HG03378 (cell line): ENCODE results near the gene ALOX15.
"Not testable (repeated sequence)": the region's sequence is repeated elsewhere in the genome, so short reads cannot be mapped to it uniquely, and the experiment has no call there.

ENCODE experiments used
- ATAC-seq: cut with Tn5 transposase; IDR thresholded peaks from one replicate; pipeline ENCODE4 v1.9.1; 2021; ENCODE audit warnings: mild to moderate bottlenecking, moderate library complexity; ENCODE audit not compliant: unreplicated experiment

ALOX15 gene

GRCh38 chr17:4620531-4621101 is 20.9 kb downstream of the ALOX15 start:
- no peak for ATAC-seq

- no peak for ATAC-seq
These were observed 23.7 kb downstream of the ALOX15 start for GRCh38 chr17:4617590-4618351.

- no peak for ATAC-seq
These were observed 24.4 kb downstream of the ALOX15 start for GRCh38 chr17:4617090-4617489.

DNA sequence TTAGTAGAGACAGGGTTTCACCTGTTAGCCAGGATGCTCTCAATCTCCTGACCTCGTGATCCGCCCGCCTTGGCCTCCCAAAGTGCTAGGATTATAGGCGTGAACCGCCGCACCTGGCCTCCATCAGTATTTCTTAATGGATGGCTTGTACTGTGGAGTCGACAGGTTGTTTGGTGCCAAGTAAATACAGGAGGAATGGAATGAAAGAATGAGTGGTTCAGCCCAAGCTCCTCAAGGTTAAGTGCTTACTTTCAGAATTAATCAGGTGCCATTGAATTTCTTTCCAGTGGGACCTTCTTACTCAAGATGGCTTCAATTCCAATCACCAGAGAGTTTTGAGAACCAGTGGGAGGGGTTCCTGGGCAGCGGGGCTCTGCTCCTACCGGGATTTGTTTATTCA is 25.0 kb downstream of the ALOX15 start:
- ATAC-seq, result no peak

- ATAC-seq, result no peak
These were observed 30.8 kb downstream of the ALOX15 start for GRCh38 chr17:4610656-4611055.

- no peak for ATAC-seq
These were observed 31.3 kb downstream of the ALOX15 start for GRCh38 chr17:4610162-4610561.

- no peak for ATAC-seq
These were observed 31.7 kb downstream of the ALOX15 start for GRCh38 chr17:4609761-4610160.

GRCh38 chr17:4607773-4608187 is 33.7 kb downstream of the ALOX15 start:
- ATAC-seq, result no peak

DNA sequence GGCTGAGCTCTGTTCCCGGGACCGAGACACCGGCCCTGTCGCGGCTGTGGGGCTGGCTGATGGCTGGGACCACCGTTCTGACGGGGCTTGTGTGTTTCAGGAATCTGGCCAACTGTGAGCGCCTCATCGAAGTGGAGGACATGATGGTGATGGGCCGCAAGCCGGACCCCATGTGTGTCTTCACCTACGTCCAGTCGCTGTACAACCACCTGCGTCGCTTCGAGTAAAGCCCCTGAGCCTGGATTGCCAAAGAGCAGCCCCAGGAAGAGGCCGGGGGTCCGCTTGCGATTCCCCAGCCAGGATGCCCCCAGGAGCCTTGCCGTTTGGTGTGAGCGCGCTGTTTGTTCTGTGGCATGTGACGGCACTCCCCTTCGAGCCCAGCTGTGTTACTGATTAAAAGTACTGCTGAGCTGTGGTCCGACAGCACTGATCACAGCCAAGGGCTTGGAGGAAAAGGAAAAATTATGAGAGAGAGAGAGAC is 34.2 kb downstream of the ALOX15 start:
- ATAC-seq, result no peak

GRCh38 chr17:4605826-4606225 is 35.7 kb downstream of the ALOX15 start:
- ATAC-seq, result no peak

- not testable (repeated sequence) for ATAC-seq
These were observed 36.7 kb downstream of the ALOX15 start for GRCh38 chr17:4604736-4605135.

- no peak for ATAC-seq
These were observed 37.3 kb downstream of the ALOX15 start for GRCh38 chr17:4604111-4604644.

DNA sequence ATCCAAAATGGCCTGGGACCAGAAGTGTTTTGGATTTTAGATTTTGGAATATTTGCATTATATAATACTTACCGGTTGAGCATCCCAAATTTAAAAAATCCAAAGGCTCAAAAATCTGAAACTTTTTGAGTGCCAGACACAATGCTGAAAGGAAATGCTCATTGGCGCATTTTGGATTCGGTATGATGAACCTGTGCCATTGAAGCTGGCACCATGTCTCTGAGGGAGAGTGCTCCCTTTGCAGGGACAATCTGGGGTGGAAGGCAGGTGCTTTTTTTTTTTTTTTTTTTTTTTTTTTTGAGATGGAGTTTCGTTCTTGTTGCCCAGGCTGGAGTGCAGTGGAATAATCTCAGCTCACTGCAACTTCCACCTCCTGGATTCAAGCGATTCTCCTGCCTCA is 39.4 kb downstream of the ALOX15 start:
- ATAC-seq, result no peak

DNA sequence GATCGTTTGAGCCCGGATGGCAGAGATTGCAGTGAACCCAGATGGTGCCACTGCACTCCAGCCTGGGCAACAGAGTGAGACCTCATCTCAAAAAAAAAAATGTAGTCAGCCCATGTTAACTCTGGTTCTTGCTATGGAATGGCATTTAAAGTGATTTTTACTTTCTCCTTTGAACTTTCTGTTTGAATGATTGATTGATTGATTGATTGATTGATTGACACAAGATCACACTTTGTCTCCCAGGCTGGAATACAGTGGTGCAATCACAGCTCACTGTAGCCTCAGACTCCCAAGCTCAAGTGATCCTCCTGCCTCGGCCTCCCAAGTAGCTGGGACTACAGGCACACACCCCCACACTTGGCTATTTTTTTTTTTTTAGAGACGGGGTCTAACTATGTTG is 40.2 kb downstream of the ALOX15 start:
- ATAC-seq, result no peak

DNA sequence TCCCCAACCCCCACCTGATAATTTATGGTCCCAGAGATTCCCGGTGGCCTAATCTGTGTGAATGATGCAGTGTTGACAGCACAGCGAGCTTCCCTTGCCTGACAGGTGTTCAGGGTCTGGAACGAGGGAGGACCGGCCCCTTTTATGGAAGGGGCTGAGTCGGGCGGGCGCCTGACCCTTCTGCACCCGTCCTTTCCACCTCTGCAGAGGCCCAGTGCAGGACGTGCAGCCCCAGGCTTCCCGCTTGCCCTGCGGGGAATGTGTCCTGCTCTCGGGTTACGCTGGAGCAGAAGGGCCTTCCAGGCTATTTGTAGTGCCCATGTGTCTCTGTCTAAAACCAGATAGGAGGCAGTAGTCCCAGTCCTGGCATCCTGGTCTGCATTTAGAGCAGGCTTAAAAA is 40.9 kb downstream of the ALOX15 start:
- no peak for ATAC-seq

GRCh38 chr17:4599505-4600281 is 41.8 kb downstream of the ALOX15 start:
- ATAC-seq, result no peak

GRCh38 chr17:4598776-4599504 is 42.5 kb downstream of the ALOX15 start:
- no peak for ATAC-seq

GRCh38 chr17:4597975-4598374 is 43.5 kb downstream of the ALOX15 start:
- ATAC-seq, result no peak

- no peak for ATAC-seq
These were observed 44.7 kb downstream of the ALOX15 start for GRCh38 chr17:4596636-4597380.

DNA sequence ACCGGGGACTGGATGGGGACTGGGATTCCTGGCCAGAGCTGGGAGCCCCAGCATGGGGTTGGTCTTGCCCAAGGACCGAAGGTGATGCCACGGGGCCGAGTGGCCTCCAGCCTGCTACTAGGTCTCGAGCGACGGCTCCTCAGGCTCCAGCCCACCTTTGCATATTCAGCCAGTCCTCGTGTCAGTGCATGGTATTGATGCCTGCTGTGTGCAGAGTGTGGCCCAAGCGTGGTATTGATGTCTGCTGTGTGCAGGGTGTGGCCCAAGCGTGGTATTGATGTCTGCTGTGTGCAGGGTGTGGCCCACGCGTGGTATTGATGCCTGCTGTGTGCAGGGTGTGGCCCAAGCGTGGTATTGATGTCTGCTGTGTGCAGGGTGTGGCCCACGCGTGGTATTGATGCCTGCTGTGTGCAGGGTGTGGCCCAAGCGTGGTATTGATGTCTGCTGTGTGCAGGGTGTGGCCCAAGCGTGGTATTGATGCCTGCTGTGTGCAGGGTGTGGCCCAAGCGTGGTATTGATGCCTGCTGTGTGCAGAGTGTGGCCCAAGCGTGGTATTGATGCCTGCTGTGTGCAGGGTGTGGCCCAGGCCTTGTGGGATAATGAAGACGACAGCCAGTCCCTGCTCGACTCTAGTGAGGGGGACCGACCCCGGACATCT is 45.7 kb downstream of the ALOX15 start:
- not testable (repeated sequence) for ATAC-seq
